ENCODE results near the gene ARF1.

ARF1 gene

GRCh38 chr1:228061411-228062084 lies 21.0 kb upstream of the ARF1 start:
- H3K27ac Mint-ChIP-seq, result no peak overlapping the region
- H3K27me3 Mint-ChIP-seq, result peaks cover 71% of the 10 kb centered on the region
- intact Hi-C loops (cut with micrococcal nuclease), result no loop called here
- peaks cover 11% of the 10 kb centered on the region for H3K4me1 Mint-ChIP-seq (ENCODE audit: low read depth)
- H3K9me3 Mint-ChIP-seq, result no peaks in the 10 kb centered on the region
- no peak overlapping the region for H3K4me3 Mint-ChIP-seq
- no peaks in the 10 kb centered on the region for H3K36me3 Mint-ChIP-seq (ENCODE audit: low read depth)

GRCh38 chr1:228062085-228062791 lies 20.3 kb upstream of the ARF1 start:
- Mint-ChIP-seq H3K9me3 (no peaks in the 10 kb centered on the region), H3K4me1 (ENCODE audit: low read depth) (peaks cover 11% of the 10 kb centered on the region), H3K27ac (no peak overlapping the region), H3K4me3 (no peak overlapping the region), H3K27me3 (peaks cover 72% of the 10 kb centered on the region), H3K36me3 (ENCODE audit: low read depth) (no peaks in the 10 kb centered on the region)
- intact Hi-C loops (cut with micrococcal nuclease), result no loop called here

DNA sequence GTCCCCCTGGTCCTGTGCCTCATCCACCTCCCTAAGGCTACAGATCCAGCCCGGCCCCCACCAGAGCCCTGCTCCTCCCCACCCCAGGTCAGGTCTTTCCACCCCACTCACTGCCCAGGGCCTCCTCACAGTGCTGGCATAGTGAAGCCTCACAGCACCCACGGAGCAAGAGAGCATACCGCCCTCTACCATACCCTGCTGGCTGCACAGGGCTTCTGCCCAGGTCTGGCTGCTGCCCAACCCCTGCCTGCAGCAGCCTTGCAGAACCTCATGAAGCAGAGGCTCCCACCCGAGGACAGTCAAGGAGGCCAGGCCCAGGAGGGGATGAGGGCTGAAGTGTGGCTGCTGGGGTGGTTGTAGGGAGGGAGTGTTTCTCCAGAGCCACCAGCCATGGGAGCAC lies 19.7 kb upstream of the ARF1 start:
- H3K27ac Mint-ChIP-seq, result no peak overlapping the region
- no peak overlapping the region for H3K4me3 Mint-ChIP-seq
- peaks cover 11% of the 10 kb centered on the region for H3K4me1 Mint-ChIP-seq (ENCODE audit: low read depth)
- intact Hi-C loops (cut with micrococcal nuclease), result no loop called here
- H3K27me3 Mint-ChIP-seq, result peaks cover 69% of the 10 kb centered on the region
- no peaks in the 10 kb centered on the region for H3K36me3 Mint-ChIP-seq (ENCODE audit: low read depth)
- H3K9me3 Mint-ChIP-seq, result no peaks in the 10 kb centered on the region

DNA sequence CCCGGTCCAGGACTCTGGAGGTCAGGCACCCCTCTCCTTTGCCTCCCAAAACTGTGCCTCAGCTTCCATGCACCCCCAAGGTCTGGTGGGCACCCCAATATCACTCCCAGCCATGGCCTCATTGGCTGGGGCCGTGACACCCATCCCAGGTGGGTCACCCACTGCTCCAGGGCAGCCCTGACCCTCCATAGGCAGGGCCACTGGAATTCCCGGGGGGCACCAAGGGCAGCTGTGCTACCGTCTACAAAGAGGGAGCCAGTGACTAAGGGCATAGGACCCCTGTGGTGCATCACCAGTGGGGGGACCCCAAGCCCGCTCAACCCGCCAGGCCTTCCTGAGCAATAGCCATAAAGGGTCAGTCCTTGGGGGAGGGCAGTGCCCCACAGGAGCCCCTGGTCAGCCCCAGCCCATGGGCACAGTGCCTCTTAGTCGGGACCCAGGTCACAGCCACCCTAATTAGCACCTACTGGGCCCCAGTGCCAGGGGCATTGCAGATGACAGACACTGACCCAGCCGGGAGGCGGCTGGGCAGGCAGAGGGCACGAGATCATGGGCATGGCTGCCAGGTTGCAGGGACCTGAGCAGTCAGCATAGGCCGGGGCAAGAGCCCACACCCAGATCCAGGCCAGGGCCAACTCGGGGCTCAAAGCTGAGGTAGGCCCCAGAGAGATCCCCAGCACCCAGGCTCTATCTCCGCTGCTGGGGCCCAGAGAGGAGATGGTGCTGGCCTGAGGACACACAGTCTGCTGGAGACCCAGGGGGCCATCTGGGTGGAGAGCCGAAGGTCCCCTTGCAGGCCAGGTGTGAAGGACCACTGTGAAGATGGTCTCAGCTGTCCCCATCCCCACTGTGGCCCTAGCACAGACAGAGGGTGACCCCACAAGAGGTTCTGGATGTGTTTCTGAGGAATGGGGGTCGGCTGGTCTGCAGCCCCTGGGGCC lies 19.0 kb upstream of the ARF1 start:
- Mint-ChIP-seq H3K4me1 (ENCODE audit: low read depth) (peaks cover 11% of the 10 kb centered on the region), H3K9me3 (no peaks in the 10 kb centered on the region), H3K27ac (no peak overlapping the region), H3K27me3 (peaks cover 66% of the 10 kb centered on the region), H3K36me3 (ENCODE audit: low read depth) (no peaks in the 10 kb centered on the region), H3K4me3 (no peak overlapping the region)
- intact Hi-C loops (cut with micrococcal nuclease), result no loop called here

- peaks cover 11% of the 10 kb centered on the region for H3K4me1 Mint-ChIP-seq (ENCODE audit: low read depth)
- H3K9me3 Mint-ChIP-seq, result no peaks in the 10 kb centered on the region
- no peak overlapping the region for H3K27ac Mint-ChIP-seq
- H3K27me3 Mint-ChIP-seq, result peaks cover 58% of the 10 kb centered on the region
- no peak overlapping the region for H3K4me3 Mint-ChIP-seq
- intact Hi-C loops (cut with micrococcal nuclease), result no loop called here
- no peaks in the 10 kb centered on the region for H3K36me3 Mint-ChIP-seq (ENCODE audit: low read depth)
These were observed 18.2 kb upstream of the ARF1 start for GRCh38 chr1:228064296-228064695.

DNA sequence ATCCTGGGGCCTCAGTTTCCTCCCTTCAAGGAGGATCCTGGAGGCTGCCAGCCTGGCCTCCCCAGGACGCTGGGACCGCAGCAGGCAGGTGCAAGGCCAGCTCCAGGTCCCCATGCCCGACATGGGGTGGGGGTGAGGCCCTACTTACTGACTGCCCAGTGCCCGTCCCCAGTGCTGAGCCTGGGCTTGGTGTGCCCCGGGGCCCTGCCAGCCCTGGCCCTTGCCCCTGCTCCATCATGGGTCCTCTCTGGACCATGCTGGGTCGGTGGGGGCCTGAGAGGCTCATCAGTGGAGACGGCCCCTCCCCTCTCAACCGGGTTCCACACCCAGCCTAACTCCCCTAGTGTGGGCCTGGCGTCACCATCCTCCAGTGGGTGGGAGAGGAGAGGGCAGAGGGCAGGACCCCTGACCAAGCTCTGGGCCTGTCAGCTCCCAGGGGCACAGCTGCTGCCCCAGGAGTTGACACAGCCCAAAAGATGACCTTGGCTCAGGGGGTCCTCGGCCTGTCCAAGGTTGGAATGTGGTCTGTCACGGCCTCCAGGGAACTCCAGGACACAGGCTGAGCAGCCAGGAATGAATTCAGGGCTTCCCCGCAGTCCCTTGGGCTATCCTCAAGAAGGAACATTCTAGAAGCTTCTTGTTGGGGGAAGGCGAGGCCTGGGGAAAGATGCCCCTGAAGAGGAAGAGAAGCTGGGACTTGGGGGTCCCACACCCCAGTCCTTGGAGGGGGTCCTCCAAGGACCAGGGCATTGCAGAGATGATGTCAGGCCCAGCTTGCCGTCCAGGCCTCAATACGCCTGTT lies 17.6 kb upstream of the ARF1 start:
- Mint-ChIP-seq H3K9me3 (no peaks in the 10 kb centered on the region), H3K27ac (no peak overlapping the region), H3K4me1 (ENCODE audit: low read depth) (peaks cover 11% of the 10 kb centered on the region), H3K36me3 (ENCODE audit: low read depth) (no peaks in the 10 kb centered on the region), H3K27me3 (peaks cover 53% of the 10 kb centered on the region), H3K4me3 (no peak overlapping the region)
- intact Hi-C loops (cut with micrococcal nuclease), result no loop called here

DNA sequence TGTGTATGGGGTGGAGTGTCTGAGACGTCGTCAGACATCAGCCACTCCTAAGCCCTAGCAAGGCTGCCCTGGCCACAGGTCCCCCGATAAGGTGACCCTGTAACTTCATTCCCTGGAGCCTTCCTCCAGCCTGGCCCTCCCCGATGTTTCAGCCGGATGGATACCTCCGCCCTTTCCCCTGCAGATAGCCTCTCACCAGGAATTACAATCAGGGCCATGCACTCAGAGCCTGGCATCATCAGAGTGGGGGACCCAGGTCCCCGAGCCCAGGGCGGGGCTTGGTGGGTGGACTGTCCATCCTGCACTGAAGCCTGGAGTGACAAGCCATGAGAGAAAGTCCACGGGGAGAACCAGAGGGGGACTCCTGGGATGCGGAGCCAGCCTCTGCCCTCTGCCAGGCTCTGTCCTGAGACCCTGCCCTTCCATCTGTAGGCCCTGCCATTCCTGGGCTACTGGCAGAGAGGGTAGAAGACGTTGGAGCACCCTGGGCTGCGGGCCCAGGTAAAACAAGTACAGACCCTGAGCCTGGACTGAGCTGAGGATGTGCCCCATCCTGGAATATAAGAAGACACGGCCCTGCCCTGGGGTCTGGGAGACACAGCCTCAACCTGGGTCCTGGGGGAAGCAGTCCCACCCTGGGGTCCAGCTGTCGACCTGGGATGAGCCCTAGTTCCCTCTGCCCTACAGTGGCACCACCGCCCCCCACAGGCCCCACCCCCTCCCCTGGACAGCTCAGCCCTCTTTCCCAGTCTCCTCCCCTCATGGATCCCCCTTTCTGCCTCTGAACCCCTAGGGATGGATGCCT lies 16.8 kb upstream of the ARF1 start:
- H3K4me3 Mint-ChIP-seq, result no peak overlapping the region
- H3K36me3 Mint-ChIP-seq (ENCODE audit: low read depth), result no peaks in the 10 kb centered on the region
- H3K9me3 Mint-ChIP-seq, result no peaks in the 10 kb centered on the region
- H3K4me1 Mint-ChIP-seq (ENCODE audit: low read depth), result peaks cover 3% of the 10 kb centered on the region
- H3K27me3 Mint-ChIP-seq, result peaks cover 48% of the 10 kb centered on the region
- intact Hi-C loops (cut with micrococcal nuclease), result no loop called here
- H3K27ac Mint-ChIP-seq, result no peak overlapping the region

- H3K4me1 Mint-ChIP-seq (ENCODE audit: low read depth), result no peaks in the 10 kb centered on the region
- H3K36me3 Mint-ChIP-seq (ENCODE audit: low read depth), result no peaks in the 10 kb centered on the region
- no peaks in the 10 kb centered on the region for H3K9me3 Mint-ChIP-seq
- H3K27ac Mint-ChIP-seq, result no peak overlapping the region
- no peak overlapping the region for H3K4me3 Mint-ChIP-seq
- intact Hi-C loops (cut with micrococcal nuclease), result no loop called here
- H3K27me3 Mint-ChIP-seq, result peaks cover 47% of the 10 kb centered on the region
These were observed 16.1 kb upstream of the ARF1 start for GRCh38 chr1:228066416-228066815.

GRCh38 chr1:228066891-228067654 lies 15.4 kb upstream of the ARF1 start:
- peaks cover 43% of the 10 kb centered on the region for H3K27me3 Mint-ChIP-seq
- no peak overlapping the region for H3K27ac Mint-ChIP-seq
- H3K4me1 Mint-ChIP-seq (ENCODE audit: low read depth), result no peaks in the 10 kb centered on the region
- intact Hi-C loops (cut with micrococcal nuclease), result no loop called here
- no peaks in the 10 kb centered on the region for H3K36me3 Mint-ChIP-seq (ENCODE audit: low read depth)
- H3K9me3 Mint-ChIP-seq, result no peaks in the 10 kb centered on the region
- H3K4me3 Mint-ChIP-seq, result no peak overlapping the region

- intact Hi-C loops (cut with micrococcal nuclease), result no loop called here
- no peak overlapping the region for H3K27ac Mint-ChIP-seq
- no peaks in the 10 kb centered on the region for H3K36me3 Mint-ChIP-seq (ENCODE audit: low read depth)
- peaks cover 44% of the 10 kb centered on the region for H3K27me3 Mint-ChIP-seq
- H3K9me3 Mint-ChIP-seq, result no peaks in the 10 kb centered on the region
- no peaks in the 10 kb centered on the region for H3K4me1 Mint-ChIP-seq (ENCODE audit: low read depth)
- no peak overlapping the region for H3K4me3 Mint-ChIP-seq
These were observed 14.1 kb upstream of the ARF1 start for GRCh38 chr1:228068359-228068758.

DNA sequence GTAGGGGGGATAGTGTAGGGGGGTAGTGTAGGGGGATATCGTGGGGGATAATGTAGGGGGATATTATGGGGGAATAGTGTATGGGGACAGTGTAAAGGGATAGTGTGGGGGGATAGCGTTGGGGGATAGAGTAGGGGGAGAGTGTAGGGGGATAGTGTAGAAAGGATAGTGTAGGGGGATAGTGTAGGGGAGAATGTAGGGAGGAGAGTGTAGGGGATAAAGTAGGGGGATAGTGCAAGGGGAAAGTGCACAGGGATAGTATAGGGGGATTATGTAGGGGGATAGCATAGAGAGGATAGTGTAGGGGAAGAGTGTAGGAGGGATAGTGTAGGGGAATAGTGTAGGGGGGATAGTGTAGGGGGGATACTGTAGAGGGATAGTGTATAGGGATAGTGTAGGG lies 12.3 kb upstream of the ARF1 start:
- Mint-ChIP-seq H3K9me3 (no peaks in the 10 kb centered on the region), H3K4me3 (no peak overlapping the region), H3K36me3 (ENCODE audit: low read depth) (no peaks in the 10 kb centered on the region), H3K27me3 (peaks cover 49% of the 10 kb centered on the region), H3K27ac (no peak overlapping the region), H3K4me1 (ENCODE audit: low read depth) (no peaks in the 10 kb centered on the region)
- intact Hi-C loops (cut with micrococcal nuclease), result loop anchor here (10.0 kb wide), 1 partner anchor 75 kb away; no protein-coding TSS in a partner anchor

DNA sequence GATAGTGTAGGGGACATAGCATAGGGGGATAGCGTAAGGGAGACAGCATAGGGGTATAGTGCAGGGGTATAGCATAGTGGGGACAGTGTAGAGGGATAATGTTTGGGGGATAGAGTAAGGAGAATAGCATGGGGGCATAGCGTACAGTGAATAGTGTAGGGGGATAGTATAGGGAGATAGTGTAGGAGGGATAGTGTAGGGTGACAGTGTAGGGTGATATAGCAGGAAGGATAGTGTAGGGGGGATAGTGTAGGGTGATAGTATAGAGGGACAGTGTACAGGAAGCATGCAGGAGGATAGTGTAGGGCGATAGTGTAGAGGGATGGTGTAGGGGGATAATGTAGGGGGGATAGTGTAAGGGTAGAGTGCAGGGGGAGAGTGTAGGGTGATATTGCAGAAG lies 11.7 kb upstream of the ARF1 start:
- H3K27ac Mint-ChIP-seq, result no peak overlapping the region
- no peak overlapping the region for H3K4me3 Mint-ChIP-seq
- intact Hi-C loops (cut with micrococcal nuclease), result loop anchor here (10.0 kb wide), 1 partner anchor 76 kb away; no protein-coding TSS in a partner anchor
- peaks cover 50% of the 10 kb centered on the region for H3K27me3 Mint-ChIP-seq
- no peaks in the 10 kb centered on the region for H3K36me3 Mint-ChIP-seq (ENCODE audit: low read depth)
- H3K9me3 Mint-ChIP-seq, result no peaks in the 10 kb centered on the region
- no peaks in the 10 kb centered on the region for H3K4me1 Mint-ChIP-seq (ENCODE audit: low read depth)
